ENCODE measurements around the gene IRGC.
"Not testable (repeated sequence)": the region's sequence is repeated elsewhere in the genome, so short reads cannot be mapped to it uniquely, and the experiment has no call there.

- not testable (repeated sequence) for TF ChIP-seq GLIS3 (CRISPR knock-in tag; IDR thresholded peaks at IDR 0.05); TCF4 (CRISPR knock-in tag; IDR thresholded peaks at IDR 0.05; ENCODE audit: borderline replicate concordance); RARB (CRISPR knock-in tag; IDR thresholded peaks at IDR 0.05); PATZ1 (CRISPR knock-in tag; IDR thresholded peaks at IDR 0.05; ENCODE audit: borderline replicate concordance); PPARA (CRISPR knock-in tag; IDR thresholded peaks at IDR 0.05; ENCODE audit: borderline replicate concordance); POU6F1 (CRISPR knock-in tag; IDR thresholded peaks at IDR 0.05; ENCODE audit: borderline replicate concordance, low read depth); TSHZ2 (CRISPR knock-in tag; IDR thresholded peaks at IDR 0.05); ISL1 (CRISPR knock-in tag; IDR thresholded peaks at IDR 0.05); SNAI2 (CRISPR knock-in tag; IDR thresholded peaks at IDR 0.05); ZNF8 (CRISPR knock-in tag; IDR thresholded peaks at IDR 0.05); CSRNP3 (CRISPR knock-in tag; IDR thresholded peaks at IDR 0.05); CREB5 (CRISPR knock-in tag; IDR thresholded peaks at IDR 0.05; ENCODE audit: low read depth); ZFP3 (CRISPR knock-in tag; IDR thresholded peaks at IDR 0.05); OSR1 (CRISPR knock-in tag; IDR thresholded peaks at IDR 0.05)
Measured at GRCh38 chr19:43764684-43765083, 48.8 kb downstream of the IRGC start.
